GM21737 (cell line): ENCODE results near the gene NXPE4.
"Not testable (repeated sequence)": the region's sequence is repeated elsewhere in the genome, so short reads cannot be mapped to it uniquely, and the experiment has no call there.

Experiments
- ATAC-seq: cut with Tn5 transposase; IDR thresholded peaks from one replicate; pipeline ENCODE4 v1.9.1; 2021; ENCODE audit warnings: mild to moderate bottlenecking, moderate library complexity; ENCODE audit not compliant: unreplicated experiment

NXPE4 gene

GRCh38 chr11:114595571-114595970, at the start of gene NXPE4:
Gene NXPE4 (minus strand): TSS chr11:114595786. CDS start chr11:114594759, 1,027 bp downstream.
- no peak for ATAC-seq

GRCh38 chr11:114639440-114639839, 43.9 kb upstream of the NXPE4 start:
- ATAC-seq: not testable (repeated sequence)

GRCh38 chr11:114631445-114631965, 35.9 kb upstream of the NXPE4 start:
- not testable (repeated sequence) for ATAC-seq

GRCh38 chr11:114625294-114625693, 29.7 kb upstream of the NXPE4 start:
- ATAC-seq: no peak

GRCh38 chr11:114624455-114625207, 29.0 kb upstream of the NXPE4 start:
- ATAC-seq: no peak

- ATAC-seq: no peak
Observed at GRCh38 chr11:114623720-114624119, 28.1 kb upstream of the NXPE4 start.

- ATAC-seq: no peak
Observed at GRCh38 chr11:114622858-114623257, 27.3 kb upstream of the NXPE4 start.

GRCh38 chr11:114621950-114622809, 26.6 kb upstream of the NXPE4 start:
- no peak for ATAC-seq

GRCh38 chr11:114621072-114621471, 25.5 kb upstream of the NXPE4 start:
- no peak for ATAC-seq

GRCh38 chr11:114619659-114620173, 24.1 kb upstream of the NXPE4 start:
- no peak for ATAC-seq

GRCh38 chr11:114618139-114618538, 22.6 kb upstream of the NXPE4 start:
- no peak for ATAC-seq

GRCh38 chr11:114617157-114618124, 21.9 kb upstream of the NXPE4 start:
- no peak for ATAC-seq

GRCh38 chr11:114616516-114616915, 20.9 kb upstream of the NXPE4 start:
- no peak for ATAC-seq

- ATAC-seq: no peak
Observed at GRCh38 chr11:114615448-114616361, 20.1 kb upstream of the NXPE4 start.

GRCh38 chr11:114614127-114614720, 18.6 kb upstream of the NXPE4 start:
- ATAC-seq: no peak

GRCh38 chr11:114613094-114613493, 17.5 kb upstream of the NXPE4 start:
- ATAC-seq: not testable (repeated sequence)

- ATAC-seq: no peak
Observed at GRCh38 chr11:114612686-114613085, 17.1 kb upstream of the NXPE4 start.

- not testable (repeated sequence) for ATAC-seq
Observed at GRCh38 chr11:114612199-114612598, 16.6 kb upstream of the NXPE4 start.
